ENCODE measurements around the gene MEX3C.

Gene MEX3C

GRCh38 chr18:51190000-51190399 lies 7.5 kb downstream of the MEX3C start:
- no peak for DNase-seq

DNA sequence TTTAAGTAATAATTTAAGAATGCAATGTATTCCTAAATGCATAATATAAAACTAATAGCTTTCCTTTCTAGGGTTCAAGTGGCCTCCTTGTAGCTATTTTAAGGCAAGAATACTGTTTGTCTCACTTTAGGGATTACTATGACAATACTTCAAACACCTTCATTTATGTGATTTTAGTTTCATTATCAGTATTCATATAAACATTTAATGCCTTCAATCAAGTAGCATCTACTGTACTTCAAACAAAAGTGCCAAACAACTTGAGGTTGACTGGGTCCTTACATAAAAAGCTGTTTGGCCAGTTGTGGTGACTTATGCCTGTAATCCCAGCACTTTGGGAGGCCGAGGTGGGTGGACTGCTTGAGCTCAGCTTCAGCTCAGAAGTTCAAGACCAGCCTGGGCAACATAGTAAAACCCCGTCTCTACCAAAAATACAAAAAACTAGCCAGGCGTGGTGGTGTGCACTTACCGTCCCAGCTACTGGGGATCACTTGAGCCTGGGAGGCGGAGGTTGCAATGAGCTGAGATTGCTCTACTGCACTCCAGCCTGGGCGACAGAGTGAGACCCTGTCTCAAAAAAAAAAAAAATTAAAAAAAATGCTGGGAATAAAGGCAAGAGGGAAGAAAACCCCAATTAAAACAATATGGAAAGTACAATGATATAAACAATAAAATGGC lies 9.3 kb downstream of the MEX3C start:
- no peak for DNase-seq

GRCh38 chr18:51185075-51185474 lies 12.4 kb downstream of the MEX3C start:
- no peak for DNase-seq

GRCh38 chr18:51184091-51184457 lies 13.4 kb downstream of the MEX3C start:
- no peak for DNase-seq

GRCh38 chr18:51183372-51184090 lies 13.9 kb downstream of the MEX3C start:
- no peak for DNase-seq

DNA sequence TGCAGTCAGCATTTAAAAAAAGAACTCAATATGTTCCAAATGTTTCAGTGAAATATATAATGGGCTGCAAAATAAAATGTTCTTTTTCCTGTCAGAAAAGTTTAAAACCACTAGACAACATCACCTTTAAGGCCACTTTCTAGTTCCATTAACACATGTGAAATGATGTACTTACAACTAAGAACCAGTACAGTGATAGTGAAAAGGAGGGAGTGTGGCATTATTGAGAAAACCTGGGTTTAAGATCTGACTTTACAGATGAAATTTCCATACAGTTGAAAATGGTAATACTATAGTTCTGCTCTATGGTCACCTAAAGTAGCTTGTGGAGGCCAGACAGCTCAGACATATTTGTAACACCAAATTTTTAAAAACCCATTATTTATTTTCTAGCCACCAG lies 14.7 kb downstream of the MEX3C start:
- DNase-seq, result no peak

- DNase-seq, result no peak
These were observed 25.7 kb downstream of the MEX3C start for GRCh38 chr18:51171625-51172259.

DNA sequence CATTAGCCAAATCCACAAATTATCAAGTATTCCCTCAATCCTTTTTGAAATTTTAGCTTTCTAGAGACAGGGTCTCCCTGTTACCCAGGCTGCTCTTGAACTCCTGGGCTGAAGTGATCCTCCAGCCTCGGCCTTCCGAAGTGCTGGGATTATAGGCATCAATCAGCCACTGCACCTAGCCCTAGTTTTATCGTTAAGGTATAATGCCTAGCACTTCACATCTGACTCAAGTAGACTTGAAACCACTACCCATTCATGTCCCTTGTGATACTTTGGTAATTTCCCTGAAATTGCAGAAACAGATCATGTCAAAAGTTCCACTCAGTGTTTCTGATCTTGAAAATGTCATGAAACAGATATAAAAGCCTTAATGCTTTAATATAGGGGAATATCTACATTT lies 26.3 kb downstream of the MEX3C start:
- DNase-seq, result no peak

DNA sequence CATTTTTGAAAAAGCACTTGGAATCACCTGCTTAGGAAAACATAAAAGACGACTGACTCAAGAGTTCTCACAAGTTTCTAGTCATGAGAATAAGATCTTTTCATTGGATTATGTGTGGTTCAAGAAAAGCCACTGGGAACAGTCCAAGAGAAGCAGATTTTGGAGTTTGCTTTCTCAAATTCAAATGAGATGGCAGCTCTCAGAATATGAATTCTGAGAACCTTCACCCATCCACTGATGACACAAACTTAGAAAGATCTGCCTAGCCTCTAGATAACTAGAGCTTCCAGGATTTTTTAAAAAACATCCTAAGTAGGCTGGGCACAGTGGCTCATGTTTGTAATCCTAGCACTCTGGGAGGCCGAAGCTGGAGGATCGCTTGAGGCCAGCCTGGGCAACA lies 26.8 kb downstream of the MEX3C start:
- no peak for DNase-seq

DNA sequence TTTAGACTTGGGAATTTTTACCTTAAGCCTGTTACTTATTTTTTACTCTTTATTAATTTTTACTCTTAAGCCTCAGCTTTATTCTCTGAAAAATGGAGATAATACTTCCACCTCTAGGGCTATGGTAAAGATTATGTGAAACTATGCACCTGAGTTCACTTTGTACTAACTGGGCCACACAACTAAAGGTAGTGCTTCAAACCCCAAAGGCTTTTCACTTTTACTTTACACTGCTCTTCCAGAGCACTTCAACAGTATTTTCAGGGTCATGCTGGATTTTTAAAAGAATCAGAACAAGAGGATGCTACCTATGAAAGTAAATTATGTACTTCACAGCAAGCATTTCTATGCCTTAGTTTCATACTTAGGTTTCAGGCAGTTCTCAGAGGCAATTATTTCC lies 27.8 kb downstream of the MEX3C start:
- no peak for DNase-seq

- DNase-seq, result no peak
These were observed 28.4 kb downstream of the MEX3C start for GRCh38 chr18:51168960-51169662.

DNA sequence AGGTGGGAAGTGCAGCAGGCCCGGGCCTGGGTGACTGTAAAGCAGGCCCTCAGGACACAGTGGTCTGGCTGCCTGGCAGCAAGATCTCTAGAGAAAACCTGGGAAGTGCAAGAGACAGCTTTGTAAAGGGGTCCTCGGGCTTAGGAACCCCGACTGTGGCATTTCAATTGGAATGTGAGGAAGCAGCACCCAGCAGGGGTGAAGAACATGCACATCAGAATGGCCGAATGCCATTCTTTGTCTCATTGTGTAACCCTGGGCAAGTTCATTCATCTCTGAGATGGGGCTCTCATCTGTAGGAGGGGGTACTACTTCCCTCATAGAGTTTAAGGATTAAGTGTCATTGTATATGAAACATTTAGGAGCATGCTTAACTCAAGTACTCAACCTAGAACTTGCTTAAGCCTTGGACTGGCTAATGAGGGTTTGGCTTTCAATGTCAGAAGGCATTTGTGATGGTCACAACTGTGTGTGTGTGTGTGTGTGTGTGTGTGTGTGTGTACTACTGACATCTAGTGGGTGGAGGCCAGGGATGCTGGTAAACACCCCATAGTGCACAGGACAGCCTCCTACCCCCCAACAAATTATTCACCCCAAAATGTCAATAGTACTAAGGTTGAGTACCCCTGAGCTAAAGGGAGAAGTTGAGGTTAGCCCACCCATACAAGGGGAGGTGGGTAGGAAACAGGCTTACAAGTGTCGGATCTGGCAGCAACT lies 29.3 kb downstream of the MEX3C start:
- no peak for DNase-seq

DNA sequence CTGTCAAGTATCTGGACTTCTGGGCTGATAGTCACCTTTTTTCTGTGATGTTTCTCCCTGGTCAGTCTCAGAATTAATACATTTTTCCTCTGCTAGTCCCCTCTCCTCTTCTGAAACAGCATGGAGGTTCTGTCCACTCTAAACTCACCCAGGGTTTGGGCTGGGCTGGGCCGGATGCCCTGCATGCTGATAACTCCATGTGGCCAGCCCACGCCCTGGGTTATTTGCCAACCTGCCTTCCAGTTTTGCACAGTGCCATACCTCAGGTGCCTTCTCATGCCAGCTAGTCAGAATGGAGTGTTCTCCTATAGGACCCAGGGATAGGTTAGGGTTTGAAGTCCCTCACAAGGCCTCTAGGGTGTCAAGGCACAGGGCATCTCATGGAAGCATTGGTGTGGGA lies 32.2 kb downstream of the MEX3C start:
- no peak for DNase-seq

DNA sequence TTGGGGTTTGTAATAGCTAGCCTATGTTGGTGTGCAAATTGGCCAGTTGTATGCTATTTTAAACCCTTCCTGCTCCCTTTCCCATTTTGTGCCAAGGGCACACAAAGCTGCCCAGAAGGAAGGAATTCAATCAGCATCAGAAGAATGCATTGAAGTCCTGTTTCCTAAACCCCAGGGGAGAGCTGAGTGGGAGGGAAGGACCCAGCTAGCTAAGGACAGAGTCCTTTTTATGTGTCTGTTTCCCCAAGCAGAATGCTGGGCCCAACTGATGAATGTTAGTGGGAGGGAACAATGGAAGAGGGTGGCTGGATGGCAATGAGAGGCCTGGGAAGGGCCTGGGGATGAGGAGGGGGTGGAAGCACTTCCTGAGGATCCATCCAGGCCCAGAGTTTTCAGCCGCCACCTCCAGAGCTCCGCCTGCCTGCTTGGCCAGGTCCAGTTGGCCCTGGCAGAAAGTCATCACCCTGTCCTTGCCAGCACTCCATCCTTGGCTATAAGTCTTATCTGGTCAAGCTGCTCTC lies 32.7 kb downstream of the MEX3C start:
- DNase-seq, result no peak

- no peak for DNase-seq
These were observed 33.1 kb downstream of the MEX3C start for GRCh38 chr18:51164342-51164741.

GRCh38 chr18:51163543-51163942 lies 33.9 kb downstream of the MEX3C start:
- DNase-seq, result no peak

DNA sequence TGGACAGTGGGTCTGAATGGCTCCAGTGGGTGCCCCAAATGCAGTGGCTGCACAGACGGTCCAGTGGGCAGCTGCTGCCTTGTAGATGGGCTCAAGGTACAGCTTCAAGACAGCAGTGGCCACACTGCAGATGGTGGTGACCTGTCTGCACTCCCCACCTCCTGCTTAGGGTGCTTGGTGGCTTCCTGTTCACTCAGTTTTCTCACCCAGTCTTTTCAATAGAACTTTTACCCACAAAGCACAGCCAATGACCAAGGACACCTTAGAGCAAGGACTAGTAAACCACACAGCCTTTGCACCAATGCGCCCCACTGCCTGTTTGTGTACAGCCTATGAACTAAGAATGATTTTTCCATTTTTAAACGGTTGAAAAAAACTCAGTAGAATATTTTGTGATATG lies 34.9 kb downstream of the MEX3C start:
- no peak for DNase-seq

GRCh38 chr18:51160646-51161045 lies 36.8 kb downstream of the MEX3C start:
- DNase-seq, result no peak

DNA sequence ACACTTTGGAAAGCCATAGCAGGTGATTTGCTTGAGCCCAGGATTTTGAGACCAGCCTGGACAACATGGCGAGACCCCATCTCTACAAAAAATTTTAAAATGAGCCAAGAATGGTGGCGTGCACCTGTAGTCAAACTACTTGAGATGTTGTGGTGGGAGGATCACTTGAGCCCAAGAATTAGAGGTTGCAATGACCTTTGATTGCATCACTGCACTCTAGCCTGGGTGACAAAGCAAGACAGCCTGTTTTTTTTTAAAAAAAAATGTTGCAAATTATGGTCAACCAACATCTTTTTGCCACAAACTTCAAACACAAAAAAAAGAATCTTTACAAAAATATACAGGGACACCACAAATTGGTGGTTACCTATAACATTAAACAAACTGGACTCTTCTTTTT lies 40.3 kb downstream of the MEX3C start:
- no peak for DNase-seq

DNA sequence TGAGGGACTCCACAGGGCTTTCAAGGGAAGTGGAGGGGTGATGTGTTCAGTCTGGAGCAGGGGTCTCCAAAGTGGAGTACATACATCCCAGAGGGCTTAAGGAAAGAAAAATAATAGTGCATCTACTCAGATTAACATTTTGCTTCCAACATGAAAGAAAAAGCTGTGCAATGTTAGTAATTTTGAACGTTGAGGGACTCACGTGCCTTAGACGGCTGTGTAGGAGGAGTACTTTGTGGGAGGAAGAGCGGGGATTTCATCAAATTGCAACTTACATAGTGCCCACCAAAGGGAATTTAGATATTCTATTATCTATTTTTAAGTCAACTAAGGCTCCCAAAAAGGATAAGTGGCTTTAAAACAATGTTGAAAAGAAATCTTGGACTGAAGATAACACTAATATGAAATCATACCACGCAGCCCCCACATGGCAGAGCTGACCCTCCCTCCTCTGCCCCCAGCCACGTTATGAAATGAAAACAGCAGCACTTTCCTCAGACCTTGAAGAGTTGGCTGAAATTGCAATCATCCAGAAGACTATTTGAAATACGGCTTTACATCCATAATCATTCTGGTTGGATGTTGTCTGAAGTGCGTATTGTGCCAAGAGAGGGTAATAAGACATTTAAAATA lies 42.9 kb downstream of the MEX3C start:
- no peak for DNase-seq

DNA sequence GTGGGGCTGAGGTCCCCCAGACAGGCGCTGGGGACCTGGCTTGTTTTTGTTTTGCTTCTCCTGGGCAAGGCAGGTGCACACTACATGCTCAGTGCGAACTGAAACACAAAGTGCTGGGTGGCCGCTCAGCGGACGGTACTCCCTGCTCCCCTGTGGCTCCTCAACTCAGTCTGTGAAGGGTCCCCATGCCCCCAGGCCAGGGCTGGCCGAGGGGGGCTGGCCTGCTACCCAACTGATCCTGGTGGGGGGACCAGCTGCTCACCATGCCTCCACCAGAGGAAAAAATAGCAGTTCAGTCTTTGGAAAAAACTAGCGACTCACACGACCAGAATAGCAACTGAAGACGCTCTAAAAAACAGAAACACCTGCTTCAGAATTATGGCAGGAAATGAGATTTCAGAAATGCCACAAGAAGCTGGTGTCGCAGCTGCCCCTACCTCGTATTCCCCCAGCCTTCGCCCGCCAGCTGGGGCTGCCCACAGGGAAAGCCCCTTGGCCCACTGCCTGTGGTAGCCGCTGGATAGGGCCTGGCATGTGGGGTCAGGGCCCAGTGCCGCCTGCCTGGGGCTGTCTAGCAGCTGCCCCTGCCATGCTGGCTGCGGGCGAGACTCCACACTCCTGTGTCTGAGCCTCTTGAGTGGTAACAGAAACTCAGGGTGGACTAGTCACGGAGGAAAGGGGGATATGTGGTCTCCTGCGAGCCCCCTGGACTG lies 43.7 kb downstream of the MEX3C start:
- DNase-seq, result no peak
